Gastrocnemius medialis (tissue), 4 donors: Measurements from ENCODE around the gene VOPP1. TPM values are rescaled to one million over a fixed set of nuclear protein-coding genes. Genes with fewer than 3 reads are reported as not detected.

Source experiments
- ATAC-seq, 2 donors: fragments of 150-250 bp; one replicate each; pipeline ENCODE4 v1.9.1; 2016
- DNase-seq, 2 donors: peaks; one replicate each; pipeline ENCODE4 v3.0.0-alpha.2; 2019
- H3K27ac ChIP-seq, 4 donors: fragments of 200-600 bp; sonication (generic); 1 replicate in 1 of 4; 2 replicates in 3 of 4; pipeline ENCODE4 v1.5.1; 2016 to 2018; ENCODE audit warnings: mild to moderate bottlenecking in 2 of 4, moderate library complexity in 1 of 4
- H3K27me3 ChIP-seq, 3 donors: fragments of 200-600 bp; sonication (generic) in 2 of 3; 1 replicate in 1 of 3; 2 replicates in 2 of 3; pipeline versions ENCODE4 v1.5.1 to v1.6.0; 2016 to 2019; ENCODE audit warnings: mild to moderate bottlenecking in 1 of 3, moderate library complexity in 1 of 3
- H3K36me3 ChIP-seq, 2 donors: fragments of 200-600 bp; sonication (generic) in 1 of 2; one replicate each; pipeline ENCODE4 v1.5.1; 2017 to 2018
- H3K4me1 ChIP-seq, 2 donors: fragments of 200-600 bp; sonication (generic) in 1 of 2; one replicate each; pipeline ENCODE4 v1.5.1; 2016 to 2017; ENCODE audit warnings: mild to moderate bottlenecking in 2 of 2
- H3K4me3 ChIP-seq, 4 donors: fragments of 200-600 bp; sonication (generic) in 3 of 4; 1 replicate in 1 of 4; 2 replicates in 3 of 4; pipeline ENCODE4 v1.5.1; 2016 to 2019; ENCODE audit warnings: mild to moderate bottlenecking in 2 of 4
- H3K9me3 ChIP-seq, 3 donors: fragments of 200-600 bp; sonication (generic) in 2 of 3; 1 replicate in 1 of 3; 2 replicates in 2 of 3; pipeline ENCODE4 v1.5.1; 2016 to 2019
- CTCF ChIP-seq, 5 experiments: fragments of 450-650 bp in 3 of 5; fragments of 200-600 bp in 2 of 5; sonication (generic) in 2 of 5; IDR thresholded peaks in 4 of 5; conservative IDR thresholded peaks in 1 of 5; 1 replicate in 4 of 5; 2 replicates in 1 of 5; pipeline ENCODE4 v1.5.1; 2016 to 2019; ENCODE audit warnings: antibody characterized with exemption in 5 of 5, mild to moderate bottlenecking in 3 of 5, moderate library complexity in 3 of 5
- POLR2A ChIP-seq, 2 donors: fragments of 450-650 bp; IDR thresholded peaks; one replicate each; pipeline ENCODE4 v1.6.1; 2017; ENCODE audit warnings: antibody characterized with exemption in 2 of 2, mild to moderate bottlenecking in 2 of 2, moderate library complexity in 2 of 2
- in situ Hi-C, 4 donors: fragments of 200-750 bp; cut with MboI; loops; one replicate each; pipeline versions ENCODE4 v1.15.0 to v1.8.0; 2017; ENCODE audit warnings: low sequenced_read_pairs in 4 of 4
- intact Hi-C: fragments of 100-400 bp; cut with DNase I; formaldehyde crosslinking; loops from one replicate; pipeline ENCODE4 v1.15.1; 2023; ENCODE audit warnings: low total_unique reads
- total RNA-seq, 4 donors: library from RNA; depleted of rRNA; stranded (reverse); fragments of >200 nt; gene quantifications; one replicate each; pipeline versions ENCODE4 v1.1.0 to v1.2.3, GENCODE V29; 2016

The VOPP1 gene
- total RNA-seq, 4 donors from 2014 or later = 17.3 to 27.9 (median 26.5) TPM

GRCh38 chr7:55488216-55488615, 84.1 kb downstream of the VOPP1 start:
- in situ Hi-C loops (no loop called here), intact Hi-C loops (no loop called here)
- no peaks in the 10 kb centered on the region for H3K27me3 ChIP-seq
- no peaks in the 10 kb centered on the region for H3K9me3 ChIP-seq
- ATAC-seq (no peak), DNase-seq (no peak)
- no peak for TF ChIP-seq POLR2A (IDR thresholded peaks at IDR 0.05)
- TF ChIP-seq CTCF (IDR thresholded peaks at IDR 0.05 in 4 of 5, conservative IDR thresholded peaks at IDR 0.05 in 1 of 5) = no peak
- no peak overlapping the region for H3K4me3 ChIP-seq
- peaks cover 0 to 26% of the 10 kb centered on the region in 2 donors for H3K36me3 ChIP-seq
- peaks cover 0 to 2% of the 10 kb centered on the region in 2 donors for H3K4me1 ChIP-seq
- H3K27ac ChIP-seq = no peak overlapping the region

GRCh38 chr7:55486991-55487390, 85.3 kb downstream of the VOPP1 start:
- H3K4me3 ChIP-seq = no peak overlapping the region
- TF ChIP-seq POLR2A (IDR thresholded peaks at IDR 0.05) (no peak), CTCF (IDR thresholded peaks at IDR 0.05 in 4 of 5, conservative IDR thresholded peaks at IDR 0.05 in 1 of 5) (no peak)
- H3K9me3 ChIP-seq = no peaks in the 10 kb centered on the region
- ATAC-seq (no peak), DNase-seq (no peak)
- no peaks in the 10 kb centered on the region for H3K27me3 ChIP-seq
- no peaks in the 10 kb centered on the region for H3K4me1 ChIP-seq
- intact Hi-C loops = no loop called here
- peaks cover 0 to 24% of the 10 kb centered on the region in 2 donors for H3K36me3 ChIP-seq
- in situ Hi-C loops = no loop called here
- H3K27ac ChIP-seq = no peak overlapping the region

DNA sequence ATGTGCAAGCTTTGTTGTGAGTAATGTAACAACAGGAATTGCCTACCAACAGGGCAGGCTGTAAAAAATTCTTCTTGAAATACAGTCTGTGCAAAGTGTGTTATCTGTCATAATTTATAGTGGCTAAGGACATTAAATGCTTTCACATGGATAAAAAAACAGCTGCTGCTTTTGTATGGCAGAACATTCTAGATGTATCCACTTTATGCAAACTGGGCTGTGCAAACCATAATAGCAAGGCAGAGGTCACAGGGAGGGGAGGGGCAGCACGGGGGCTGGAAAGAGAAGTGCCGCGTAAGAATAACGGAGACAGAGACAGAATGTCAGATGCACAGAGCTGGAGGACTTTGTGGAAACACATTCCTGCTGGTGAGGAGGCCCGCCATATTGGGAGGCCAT, 86.1 kb downstream of the VOPP1 start:
- Histone ChIP-seq H3K27me3 (no peaks in the 10 kb centered on the region), H3K27ac (no peak overlapping the region), H3K9me3 (no peaks in the 10 kb centered on the region), H3K4me1 (no peaks in the 10 kb centered on the region), H3K36me3 (peaks cover 0 to 16% of the 10 kb centered on the region in 2 donors), H3K4me3 (no peak overlapping the region)
- no peak for ATAC-seq
- TF ChIP-seq POLR2A (IDR thresholded peaks at IDR 0.05) (no peak), CTCF (IDR thresholded peaks at IDR 0.05 in 4 of 5, conservative IDR thresholded peaks at IDR 0.05 in 1 of 5) (no peak)
- intact Hi-C loops = no loop called here
- DNase-seq = no peak
- in situ Hi-C loops = no loop called here

DNA sequence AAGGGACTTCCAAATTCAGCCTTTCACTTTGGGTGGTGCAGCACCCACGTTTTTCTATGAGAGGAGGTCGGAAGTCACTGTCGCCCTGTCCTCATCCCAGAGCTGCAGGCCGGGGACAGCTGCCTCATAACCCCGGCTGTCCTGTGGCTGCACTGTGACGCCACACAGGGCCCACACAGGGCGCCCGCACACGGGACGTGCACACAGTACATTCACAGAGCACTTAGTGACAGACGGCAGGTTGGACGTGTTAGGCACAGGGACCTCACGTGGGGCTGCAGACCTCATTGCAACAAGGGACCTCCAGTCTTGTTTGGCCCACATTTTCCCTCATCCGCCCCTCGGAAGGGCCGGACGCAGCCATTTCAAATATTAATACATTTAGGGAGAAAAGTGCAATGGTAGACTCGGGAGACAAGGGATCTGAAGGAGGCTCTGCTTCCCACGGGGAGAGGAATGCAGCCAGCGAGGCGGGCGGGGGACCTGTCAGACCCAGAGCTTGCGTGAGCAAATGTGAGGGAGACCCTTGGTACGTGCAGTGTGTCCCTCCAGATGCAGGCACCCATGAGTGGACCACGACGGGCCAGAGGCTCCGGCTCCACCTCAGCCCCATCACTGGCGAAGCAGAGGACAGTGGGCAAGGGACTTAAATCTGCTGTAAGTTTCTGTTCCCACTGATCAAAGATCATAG, 86.7 kb downstream of the VOPP1 start:
- no peak for DNase-seq
- no peak for ATAC-seq
- intact Hi-C loops (no loop called here), in situ Hi-C loops (no loop called here)
- Histone ChIP-seq H3K4me3 (no peak overlapping the region), H3K27me3 (no peaks in the 10 kb centered on the region), H3K4me1 (no peaks in the 10 kb centered on the region), H3K27ac (no peak overlapping the region), H3K36me3 (peaks cover 0 to 14% of the 10 kb centered on the region in 2 donors), H3K9me3 (no peaks in the 10 kb centered on the region)
- TF ChIP-seq POLR2A (IDR thresholded peaks at IDR 0.05) (no peak), CTCF (IDR thresholded peaks at IDR 0.05 in 4 of 5, conservative IDR thresholded peaks at IDR 0.05 in 1 of 5) (no peak)

GRCh38 chr7:55484834-55485233, 87.5 kb downstream of the VOPP1 start:
- peaks cover 0 to 7% of the 10 kb centered on the region in 2 donors for H3K36me3 ChIP-seq
- H3K27ac ChIP-seq = no peak overlapping the region
- in situ Hi-C loops (no loop called here), intact Hi-C loops (no loop called here)
- no peak for DNase-seq
- no peaks in the 10 kb centered on the region for H3K9me3 ChIP-seq
- no peak overlapping the region for H3K4me3 ChIP-seq
- H3K4me1 ChIP-seq = peaks cover 0 to under 1% of the 10 kb centered on the region in 2 donors
- ATAC-seq = no peak
- TF ChIP-seq POLR2A (IDR thresholded peaks at IDR 0.05) (no peak), CTCF (IDR thresholded peaks at IDR 0.05 in 4 of 5, conservative IDR thresholded peaks at IDR 0.05 in 1 of 5) (no peak)
- no peaks in the 10 kb centered on the region for H3K27me3 ChIP-seq
